GM18502 (cell line): ENCODE results near the gene KCTD19.

Source experiments
- ATAC-seq: cut with Tn5 transposase; IDR thresholded peaks from one replicate; pipeline ENCODE4 v1.9.1; 2021; ENCODE audit warnings: mild to moderate bottlenecking; ENCODE audit not compliant: unreplicated experiment, poor library complexity

The KCTD19 gene

DNA sequence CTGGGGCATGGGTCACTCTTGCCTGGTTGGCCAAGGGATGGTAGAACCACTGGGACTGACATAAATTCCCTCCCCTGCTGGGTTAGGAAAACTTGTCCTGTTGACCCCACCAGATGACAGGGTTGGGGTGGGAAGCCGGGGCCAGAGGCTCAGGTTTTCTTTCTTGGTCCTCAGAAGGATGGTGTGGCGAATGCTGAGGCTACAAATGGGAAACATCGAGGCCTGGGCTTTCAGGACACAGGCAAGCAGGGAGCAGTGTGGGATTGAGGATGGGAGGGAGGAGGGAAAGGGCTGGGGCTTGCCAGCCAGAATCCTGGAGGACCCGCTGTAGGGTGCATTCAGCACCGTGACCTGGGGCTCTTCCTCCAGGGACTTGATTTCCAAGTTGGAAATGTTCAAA, 61.7 kb downstream of the KCTD19 start:
- no peak for ATAC-seq

DNA sequence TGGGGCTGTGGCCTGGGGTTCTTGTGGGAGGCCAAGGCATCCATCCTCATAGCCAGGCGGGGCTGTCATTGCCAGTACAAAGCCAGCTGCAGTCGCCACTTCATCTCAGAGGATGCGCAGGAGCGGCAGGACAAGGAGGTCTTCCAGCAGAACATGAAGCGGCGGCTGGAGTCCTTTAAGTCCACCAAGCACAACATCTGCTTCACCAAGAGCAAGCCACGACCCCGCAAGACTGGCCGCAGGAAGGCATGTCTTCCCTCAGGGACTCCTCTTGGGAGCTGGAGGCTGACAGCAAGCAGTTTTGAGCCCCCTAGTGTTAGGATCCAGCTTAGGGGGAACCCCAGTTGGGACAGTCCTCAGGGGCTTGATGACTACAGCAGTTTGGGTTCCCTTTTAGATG, 62.3 kb downstream of the KCTD19 start:
- no peak for ATAC-seq

DNA sequence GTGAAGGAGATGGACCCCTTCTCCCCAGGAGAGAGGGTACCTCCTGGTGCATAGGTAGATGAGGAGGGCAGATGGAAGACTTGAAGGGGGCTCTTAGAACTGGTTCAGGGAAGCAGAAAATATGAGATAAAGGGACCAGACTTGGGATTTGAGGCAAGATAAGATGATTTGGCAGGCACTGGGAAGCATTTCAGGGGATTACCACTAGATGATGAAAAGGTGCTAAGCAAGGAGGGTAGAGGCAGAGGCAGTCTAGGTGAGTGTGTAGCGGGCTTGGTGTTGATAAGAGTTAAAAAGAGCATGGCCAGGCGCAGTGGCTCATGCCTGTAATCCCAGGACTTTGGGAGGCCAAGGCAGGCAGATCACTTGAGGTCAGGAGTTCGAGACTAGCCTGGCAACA, 63.3 kb downstream of the KCTD19 start:
- ATAC-seq: no peak

DNA sequence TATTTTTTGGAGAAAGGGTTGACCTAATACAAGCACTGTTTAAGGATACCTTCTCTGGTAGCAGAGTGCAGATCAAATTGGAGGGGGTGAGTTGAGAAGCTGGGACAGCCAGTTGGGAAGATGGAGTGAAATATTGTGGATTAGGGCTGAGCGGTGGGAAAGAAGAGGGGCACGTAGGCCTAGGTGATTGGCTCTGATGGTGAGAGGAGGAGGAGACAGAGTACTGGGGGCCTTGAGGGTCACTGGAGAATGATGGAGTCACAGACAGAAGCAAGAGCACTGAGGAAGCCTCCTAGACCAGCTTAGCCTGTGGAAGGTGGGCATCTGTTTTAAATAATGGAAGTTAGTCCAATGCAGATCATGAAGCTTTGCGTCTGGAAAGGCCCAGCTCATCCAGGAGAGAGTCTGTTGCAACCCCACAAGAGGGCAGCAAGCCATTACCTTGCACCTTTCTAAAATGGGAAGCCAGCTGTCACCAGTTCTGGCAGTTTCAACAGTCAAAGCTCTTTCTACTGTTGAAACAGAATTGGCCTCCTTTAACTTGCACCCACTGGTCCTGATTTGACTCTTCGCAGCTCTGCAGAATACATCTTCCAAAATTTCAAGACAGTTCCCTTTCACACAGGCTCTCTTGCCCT, 66.0 kb downstream of the KCTD19 start:
- ATAC-seq: no peak

DNA sequence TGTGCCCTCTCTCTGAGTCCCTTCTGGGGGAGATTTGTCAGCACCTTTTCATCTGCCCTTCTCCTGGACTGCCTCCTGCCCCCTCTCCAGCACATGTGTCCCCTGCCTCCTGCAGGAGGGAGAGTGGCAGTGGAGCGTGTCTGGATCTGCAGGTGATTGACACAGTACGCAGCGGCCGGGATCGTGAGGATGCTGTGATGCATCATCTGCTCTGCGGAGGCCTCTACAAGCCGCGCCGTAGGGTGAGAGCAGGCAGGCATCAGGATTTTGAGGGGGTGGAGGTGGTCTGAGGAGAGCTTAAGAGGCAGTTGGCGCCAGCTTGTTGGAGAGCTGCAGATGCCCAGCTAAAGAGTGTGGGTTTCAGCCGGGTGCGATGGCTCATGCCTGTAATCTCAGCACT, 66.8 kb downstream of the KCTD19 start:
- no peak for ATAC-seq

DNA sequence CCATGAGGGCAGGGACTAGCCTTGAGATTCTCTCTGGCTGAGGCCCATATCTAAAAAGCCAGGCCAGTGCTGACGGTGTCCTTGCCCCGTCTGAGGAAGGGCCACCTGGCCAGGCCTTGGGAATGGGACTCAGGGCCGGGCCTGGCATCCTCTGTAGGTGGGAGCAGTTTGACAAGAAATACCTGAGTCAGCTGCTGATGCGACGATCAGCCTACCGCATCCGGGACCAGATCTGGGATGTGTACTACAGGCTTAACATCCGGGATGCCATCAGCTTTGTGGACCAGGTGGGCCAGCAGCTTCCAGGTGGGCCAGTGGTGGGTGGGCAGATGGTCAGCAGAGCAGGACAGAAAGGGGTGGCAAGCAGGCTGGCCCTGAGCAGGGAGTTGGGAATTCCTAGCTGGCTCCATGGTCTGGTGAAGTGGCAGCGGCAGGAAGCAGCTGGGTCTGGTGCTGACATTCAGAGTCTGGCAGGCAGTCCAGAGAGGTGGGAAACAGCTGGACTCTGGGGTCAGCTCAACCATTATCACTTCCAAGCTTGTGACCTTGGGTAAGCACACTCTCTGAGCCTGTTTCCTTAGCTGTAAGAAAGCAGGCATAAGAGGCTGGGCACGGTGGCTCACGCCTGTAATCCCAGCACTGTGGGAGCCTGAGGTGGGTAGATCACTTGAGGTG, 68.2 kb downstream of the KCTD19 start:
- no peak for ATAC-seq

DNA sequence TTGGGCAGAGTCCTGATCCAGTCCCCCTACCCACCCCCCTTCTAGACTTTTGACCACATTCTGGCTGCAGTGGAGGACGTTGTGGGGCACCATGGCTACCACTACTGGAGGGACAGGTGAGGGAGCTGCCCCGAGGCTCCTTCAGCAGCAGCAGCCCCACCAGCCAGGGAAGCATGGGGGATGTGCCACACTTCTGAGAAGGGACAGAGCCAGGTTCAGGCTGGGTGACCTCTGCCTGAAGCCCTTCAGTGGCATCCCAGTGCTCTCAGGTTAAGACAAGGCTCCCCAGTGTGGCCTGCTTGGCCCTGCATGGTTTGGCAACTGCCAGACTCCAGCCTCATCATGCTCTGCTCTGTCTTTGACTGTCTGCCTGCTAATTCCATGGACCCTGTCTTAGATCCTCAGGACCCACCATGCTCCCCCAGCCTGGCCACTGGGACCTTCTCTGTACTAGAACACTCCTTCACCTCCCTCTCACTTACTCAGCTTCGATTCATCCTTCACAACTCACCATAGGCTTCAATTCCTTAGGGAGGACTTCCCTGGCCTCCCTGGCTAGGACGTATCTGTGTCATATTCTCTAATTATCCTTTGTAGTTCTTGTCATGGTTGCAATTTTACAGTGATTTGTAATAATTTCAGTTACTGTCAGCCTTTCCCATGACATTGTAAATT, 68.9 kb downstream of the KCTD19 start:
- no peak for ATAC-seq

DNA sequence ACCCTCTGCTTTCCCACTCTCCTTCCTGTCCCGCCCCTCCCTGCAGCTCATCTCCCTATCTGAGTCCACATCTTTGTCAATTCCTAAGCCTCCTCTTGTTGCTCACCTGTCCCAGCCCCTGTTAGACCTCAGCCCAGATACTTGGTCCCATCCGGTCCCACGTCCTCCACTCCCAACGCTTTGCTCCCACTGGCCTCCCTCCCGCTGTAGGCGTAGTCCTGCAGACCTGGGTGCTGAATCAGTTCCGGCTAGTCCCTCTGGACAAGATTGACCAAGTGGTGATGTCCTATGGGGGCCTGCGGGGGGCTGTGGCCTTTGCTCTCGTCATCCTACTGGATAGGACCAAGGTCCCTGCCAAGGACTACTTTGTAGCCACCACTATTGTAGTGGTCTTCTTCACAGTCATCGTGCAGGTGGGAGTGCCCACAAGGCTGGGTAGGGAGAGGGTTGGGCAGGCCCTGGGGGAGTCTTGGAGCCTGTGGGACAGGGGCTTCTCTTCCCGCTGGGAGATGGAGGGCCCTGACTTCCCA, 69.8 kb downstream of the KCTD19 start:
- no peak for ATAC-seq

DNA sequence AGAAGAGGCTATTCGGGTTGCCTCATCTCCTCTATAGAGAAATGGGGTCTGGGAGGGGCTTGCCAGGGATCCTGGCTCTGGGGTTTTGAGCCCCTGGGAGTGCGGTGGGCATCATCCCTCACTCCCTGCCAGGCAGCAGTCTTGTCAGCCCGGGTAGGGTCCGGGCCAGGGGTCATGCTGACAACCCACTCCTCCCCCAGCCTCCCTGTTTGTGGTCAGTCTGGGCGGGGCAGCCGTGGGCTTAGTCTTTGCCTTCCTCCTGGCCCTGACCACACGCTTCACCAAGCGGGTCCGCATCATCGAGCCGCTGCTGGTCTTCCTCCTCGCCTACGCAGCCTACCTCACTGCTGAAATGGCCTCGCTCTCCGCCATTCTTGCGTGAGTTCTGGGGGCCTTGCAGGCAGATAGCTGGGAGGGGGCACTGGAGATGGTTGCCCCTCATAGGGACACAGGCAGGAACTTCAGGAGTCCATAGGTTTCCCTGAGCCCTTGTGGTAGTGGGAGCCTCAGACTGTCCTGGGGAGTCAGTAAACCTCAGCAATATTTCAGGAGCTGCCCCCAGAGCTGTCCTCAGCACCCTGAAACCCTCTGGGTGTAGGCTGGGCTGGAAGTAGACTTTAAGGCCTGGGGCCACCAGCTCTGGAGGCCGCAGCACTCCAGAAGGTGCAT, 70.9 kb downstream of the KCTD19 start:
- no peak for ATAC-seq

DNA sequence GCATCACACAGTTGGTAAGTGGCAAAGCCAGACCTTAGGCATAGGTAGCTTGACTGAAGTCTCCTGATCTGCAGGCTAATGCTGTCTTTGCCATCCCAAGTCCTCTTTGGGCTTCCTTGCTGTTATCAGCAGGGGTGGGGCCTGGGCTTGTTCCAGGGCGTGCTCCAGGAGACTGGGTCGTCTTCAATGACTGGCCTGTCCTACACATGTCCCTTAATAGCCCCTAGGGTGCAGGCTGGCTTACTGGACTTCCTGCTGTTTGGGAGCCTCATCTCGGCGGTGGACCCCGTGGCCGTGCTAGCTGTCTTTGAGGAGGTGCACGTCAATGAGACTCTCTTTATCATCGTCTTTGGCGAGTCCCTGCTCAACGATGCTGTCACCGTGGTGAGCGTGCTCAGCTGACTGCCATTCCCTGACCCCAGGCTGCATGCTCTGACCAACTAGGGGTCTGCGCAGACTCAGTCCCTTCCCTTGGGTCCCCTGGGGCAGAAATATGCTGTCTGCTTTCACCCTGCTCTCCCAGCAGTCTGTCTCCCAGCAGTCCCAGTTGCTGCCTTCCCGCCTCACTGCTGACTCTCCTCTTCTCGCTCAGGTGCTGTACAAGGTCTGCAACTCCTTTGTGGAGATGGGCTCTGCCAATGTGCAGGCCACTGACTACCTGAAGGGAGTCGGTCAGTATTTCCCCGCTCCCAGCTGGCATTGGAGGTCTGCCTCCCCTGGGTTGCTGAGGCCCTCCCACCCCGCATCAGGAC, 71.6 kb downstream of the KCTD19 start:
- ATAC-seq: no peak

DNA sequence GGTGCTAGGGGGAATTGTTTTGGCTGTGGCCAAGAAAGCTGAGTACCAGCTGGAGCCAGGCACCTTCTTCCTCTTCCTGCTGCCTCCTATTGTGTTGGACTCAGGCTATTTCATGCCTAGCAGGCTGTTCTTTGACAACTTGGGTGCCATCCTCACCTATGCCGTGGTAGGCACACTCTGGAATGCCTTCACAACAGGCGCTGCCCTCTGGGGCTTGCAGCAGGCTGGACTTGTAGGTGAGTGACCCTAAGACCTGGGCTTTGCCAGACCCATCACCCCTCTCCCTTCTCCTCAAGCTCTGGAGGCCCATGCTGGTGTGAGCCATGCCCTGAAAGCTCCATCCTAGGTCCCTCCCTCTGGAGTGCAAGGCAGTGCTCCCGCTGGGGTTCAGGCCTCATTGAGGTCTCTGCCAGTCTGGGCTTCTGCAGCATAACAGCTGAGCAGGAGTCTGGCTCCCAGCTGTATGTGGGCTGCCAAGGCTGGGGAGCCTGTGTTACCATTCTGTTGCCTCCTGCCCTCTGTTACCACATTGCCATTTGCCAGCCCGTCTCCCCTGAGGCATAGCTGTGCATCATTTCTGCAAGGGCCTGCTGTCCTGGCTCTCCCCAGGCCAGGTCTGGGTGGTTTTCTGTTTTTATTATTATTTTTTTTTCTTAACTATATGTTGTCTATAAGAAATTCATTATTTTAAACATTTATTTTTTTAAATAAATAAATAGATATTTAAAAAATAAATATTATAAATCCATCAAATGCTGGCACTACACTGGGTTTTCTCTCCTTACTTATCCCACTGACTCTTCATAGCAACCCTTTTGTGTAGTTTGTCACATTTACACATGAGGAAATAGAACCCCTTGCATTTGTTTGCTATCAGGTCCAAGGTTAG, 73.7 kb downstream of the KCTD19 start:
- no peak for ATAC-seq

DNA sequence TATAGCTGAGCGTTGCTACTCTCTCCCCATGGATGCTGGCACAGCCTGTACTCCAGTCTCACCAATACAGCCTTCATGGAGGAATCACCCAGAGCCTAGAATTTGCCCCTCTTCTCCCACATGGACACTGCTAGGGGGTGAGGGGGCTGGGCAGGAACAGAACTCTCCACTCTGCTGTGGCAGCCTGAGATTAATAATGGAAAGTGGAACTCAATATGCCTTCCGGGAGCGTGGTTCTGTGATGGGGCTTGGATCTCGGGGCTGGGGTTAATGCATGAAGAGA, 76.6 kb downstream of the KCTD19 start:
- ATAC-seq: no peak

DNA sequence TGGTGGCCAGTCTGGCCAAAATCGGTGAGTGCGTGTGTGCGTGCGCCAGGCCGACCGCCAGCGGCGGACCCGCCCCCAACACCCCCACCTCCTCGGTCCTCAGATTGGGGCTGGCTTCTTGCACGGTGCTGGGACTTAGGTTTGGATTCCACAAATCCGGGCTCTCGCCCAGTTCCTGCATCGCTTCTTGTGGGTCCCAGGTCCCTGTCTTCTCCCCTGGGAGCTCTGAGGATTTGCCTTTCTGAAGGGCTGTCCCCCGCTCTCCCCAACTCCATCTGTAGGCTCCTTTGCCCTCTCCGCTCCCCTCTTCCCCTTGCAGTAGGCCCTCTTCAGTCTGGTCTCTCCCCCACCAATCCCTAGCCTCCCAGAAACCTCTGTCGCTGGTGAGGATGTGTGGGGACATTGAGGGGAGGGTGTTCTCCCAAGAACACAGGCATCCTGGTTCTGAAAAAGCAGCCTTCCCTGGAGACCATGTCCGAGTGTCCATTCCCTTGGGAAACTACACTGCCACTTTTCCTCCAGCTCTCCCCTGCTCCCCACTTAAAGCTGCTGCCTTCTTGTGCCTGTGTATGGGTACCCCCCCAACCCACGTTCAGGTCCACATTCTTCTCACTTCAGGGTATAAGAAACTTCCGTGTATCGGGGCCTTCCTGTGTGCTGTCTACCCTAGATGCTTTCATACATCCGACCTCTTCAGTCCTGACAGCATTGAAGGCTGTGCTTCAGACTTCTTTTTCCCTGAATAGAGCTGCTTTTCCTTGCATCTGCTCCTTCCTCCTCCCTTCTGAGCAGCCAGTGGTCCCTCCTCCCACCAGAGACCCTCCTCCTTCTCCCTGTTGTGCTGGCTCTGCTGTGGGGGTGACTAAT, 77.1 kb downstream of the KCTD19 start:
- ATAC-seq: no peak

DNA sequence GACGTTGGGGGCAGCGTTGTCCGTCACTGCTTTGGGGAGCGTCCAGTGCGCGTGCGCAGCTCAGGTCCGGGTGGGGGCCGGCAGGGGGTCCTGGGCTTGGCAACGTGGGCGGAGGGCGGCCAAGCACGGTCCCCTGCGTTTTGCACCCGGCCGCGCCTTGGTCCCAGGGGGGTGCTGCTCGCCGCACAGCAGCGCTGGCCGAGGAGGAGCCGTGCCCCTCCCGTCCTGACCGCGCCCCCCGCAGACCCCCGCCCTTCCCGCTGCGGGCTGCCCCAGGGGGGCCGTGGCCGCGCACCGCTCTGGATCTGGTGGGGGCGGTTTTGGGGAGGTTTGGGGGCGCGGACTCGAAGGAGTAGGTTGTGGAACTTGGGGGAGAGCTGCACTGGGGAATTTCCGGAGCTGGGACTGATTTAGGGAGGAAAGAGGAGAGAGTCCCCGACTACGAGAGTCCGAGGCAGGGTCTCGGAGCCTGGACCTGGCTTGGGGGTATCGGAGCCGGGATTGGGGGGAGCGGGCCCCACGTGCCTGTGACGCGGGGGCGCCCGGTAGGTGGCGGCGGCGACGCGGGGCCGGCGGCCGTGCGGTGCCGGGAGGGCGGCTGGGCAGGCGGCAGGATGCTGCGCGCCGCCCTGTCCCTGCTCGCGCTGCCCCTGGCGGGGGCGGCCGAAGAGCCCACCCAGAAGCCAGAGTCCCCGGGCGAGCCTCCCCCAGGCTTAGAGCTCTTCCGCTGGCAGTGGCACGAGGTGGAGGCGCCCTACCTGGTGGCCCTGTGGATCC, 78.0 kb downstream of the KCTD19 start, which contains the start of gene SLC9A5:
TSS of gene SLC9A5 (plus strand) at position 579 of the 777 bp plus-strand sequence. CDS start at position 615, 36 bp downstream.
- ATAC-seq: no peak

DNA sequence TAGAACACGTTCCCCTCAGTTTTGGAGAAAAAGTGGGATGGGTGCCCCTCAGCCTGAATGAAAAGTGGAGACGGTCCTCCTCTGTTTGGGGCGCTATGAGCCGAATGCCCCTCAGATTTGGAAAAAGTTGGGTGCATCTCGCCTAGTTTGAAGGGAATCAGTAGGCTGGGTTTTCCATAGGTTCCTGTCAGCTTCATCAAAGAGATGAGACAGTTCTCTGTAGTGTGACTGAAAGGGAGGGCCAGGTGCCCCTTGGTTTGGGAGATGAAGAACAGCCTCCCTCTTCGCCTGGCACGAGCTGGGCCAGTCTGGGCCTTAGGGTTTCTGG, 78.5 kb downstream of the KCTD19 start:
- ATAC-seq: no peak

DNA sequence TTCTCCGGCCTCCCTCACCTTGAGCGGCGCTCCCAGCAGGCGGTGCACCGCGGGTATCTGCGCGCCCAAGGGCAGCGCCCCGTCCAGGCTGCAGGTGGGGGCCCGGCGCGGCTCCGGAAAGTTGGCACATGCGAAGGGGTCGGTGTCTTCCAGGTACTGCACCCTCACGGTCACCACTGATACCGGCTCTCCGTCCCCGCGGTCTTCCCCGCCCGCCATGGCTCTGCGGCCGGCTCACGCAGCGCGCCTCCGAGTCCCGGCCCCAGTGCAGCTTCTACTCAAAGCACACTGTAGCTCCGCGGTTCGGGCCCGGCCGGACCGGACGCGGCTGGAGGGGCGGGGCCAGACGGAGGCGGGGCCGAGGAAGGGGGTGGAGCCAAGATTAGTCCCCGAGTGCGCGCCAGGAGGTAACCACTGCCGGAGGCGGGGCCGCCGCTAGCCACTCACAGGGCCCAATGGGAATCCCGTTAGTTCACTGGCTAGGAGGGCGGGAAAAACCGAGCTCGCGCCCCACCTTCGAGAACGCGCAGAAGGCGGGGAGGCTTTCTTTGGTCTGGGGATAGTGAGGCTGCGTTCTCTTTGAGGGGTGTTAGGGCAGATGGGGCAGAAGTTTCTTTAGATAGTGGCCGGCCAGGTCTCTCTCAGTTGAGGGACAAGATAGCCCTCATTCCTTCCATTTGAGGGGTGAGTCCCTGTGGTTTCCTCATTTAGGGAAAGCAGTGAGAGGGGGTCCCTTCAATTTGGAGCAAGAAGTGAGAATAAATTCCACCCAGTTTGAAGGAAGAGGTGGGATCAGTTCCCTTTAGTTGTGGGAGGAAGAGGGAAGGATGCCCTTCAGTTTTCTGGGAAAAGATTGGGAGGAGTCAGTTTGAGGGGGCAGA, 79.1 kb downstream of the KCTD19 start, which contains the start of gene FHOD1:
TSS of gene FHOD1 (minus strand) at position 290 of the 881 bp plus-strand sequence. CDS start at position 219, 71 bp downstream.
- ATAC-seq: peak; percentile 51

DNA sequence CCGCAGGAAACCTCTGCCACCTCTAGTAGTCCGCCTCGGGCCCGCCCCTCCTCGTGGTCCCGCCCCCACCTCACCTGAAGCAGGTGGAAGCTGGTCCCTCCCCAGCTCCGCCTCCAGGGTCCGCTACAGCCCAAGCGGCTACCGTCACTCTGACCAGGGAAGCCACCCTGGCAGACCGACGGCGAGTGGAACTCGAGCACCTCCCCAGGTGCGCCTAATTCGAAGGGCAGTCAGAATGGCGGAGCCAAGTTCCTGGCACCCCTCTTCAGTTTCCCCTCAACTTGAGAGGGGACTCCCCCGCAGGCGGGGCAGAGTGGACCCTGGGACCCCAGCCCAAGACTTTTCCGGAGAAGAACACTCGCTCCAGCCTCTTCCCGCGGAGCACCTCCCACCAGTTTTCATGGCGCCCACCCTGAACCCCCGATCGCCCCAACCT, 79.8 kb downstream of the KCTD19 start:
- no peak for ATAC-seq
